GM12878 (cell line): ENCODE data around the gene SSBP4. TPM values are rescaled to one million over a fixed set of nuclear protein-coding genes. Genes with fewer than 3 reads are reported as not detected.

Experiments
- ATAC-seq: fragments of 200-7000 bp; cut with Tn5 transposase; 3 replicates; pipeline ENCODE4 v1.9.1; 2020; ENCODE audit warnings: mild to moderate bottlenecking, moderate library complexity
- BruUV-seq: library from RNA; stranded (reverse); fragments of 400-500 nt; replicated peaks from 2 replicates; lab custom pipeline; 2021; lab: Mats Ljungman, UMichigan
- CTCF ChIA-PET: fragments of 300-600 bp; sonication (Branson Sonifier 250); formaldehyde crosslinking; extraction: SDS; loops from one replicate; lab custom pipeline; 2021; ENCODE audit warnings: inconsistent platforms; lab: Yijun Ruan, JAX
- POLR2A ChIA-PET: fragments of 350-600 bp; formaldehyde crosslinking; extraction: SDS; loops from one replicate; lab custom pipeline; 2021; ENCODE audit warnings: inconsistent platforms; lab: Charles Lee
- RAD21 ChIA-PET: fragments of 300-600 bp; sonication (Branson Sonifier 250); formaldehyde crosslinking; loops from one replicate; lab custom pipeline; 2023; ENCODE audit warnings: antibody characterized with exemption; ENCODE audit not compliant: unreplicated experiment; lab: Charles Lee
- SMC1A ChIA-PET: fragments of 300-600 bp; sonication (Branson Sonifier 250); formaldehyde crosslinking; loops from one replicate; lab custom pipeline; 2023; ENCODE audit not compliant: unreplicated experiment, uncharacterized antibody; lab: Charles Lee
- DNase-seq: peaks from one replicate; pipeline ENCODE4 v3.0.0-alpha.2; 2011; ENCODE audit warnings: low read depth, low spot score
- FAIRE-seq: peaks from 3 replicates; lab custom pipeline; 2011; peaks lifted over from hg19 to GRCh38; lab: Jason Lieb, UNC
- H2AFZ ChIP-seq: 2 replicates; pipeline ENCODE4 v1.6.0; 2011; ENCODE audit warnings: low read depth, low read length, control low read depth; ENCODE audit not compliant: control insufficient read depth
- H3K27ac ChIP-seq: 2 replicates; pipeline ENCODE4 v1.5.1; 2011; ENCODE audit warnings: control low read depth; ENCODE audit not compliant: control insufficient read depth, insufficient read depth
- H3K27me3 ChIP-seq, 2 experiments: replicated peaks in 1 of 2; 2 replicates each; pipeline versions ENCODE4 v1.6.0 to v1.6.1; 2011; ENCODE audit warnings: low read length in 1 of 2; ENCODE audit not compliant: control insufficient read depth in 2 of 2, insufficient read depth in 2 of 2
- H3K36me3 ChIP-seq, 2 experiments: 2 replicates each; pipeline ENCODE4 v1.5.1; 2011; ENCODE audit warnings: low read length in 1 of 2; ENCODE audit not compliant: control insufficient read depth in 2 of 2, insufficient read depth in 2 of 2
- H3K4me1 ChIP-seq: 2 replicates; pipeline ENCODE4 v1.6.1; 2011; ENCODE audit warnings: mild to moderate bottlenecking, low read length, moderate library complexity, mixed read lengths; ENCODE audit not compliant: control insufficient read depth, insufficient read depth
- H3K4me2 ChIP-seq: 2 replicates; pipeline ENCODE4 v1.6.0; 2011; ENCODE audit warnings: control low read depth; ENCODE audit not compliant: control insufficient read depth, insufficient read depth
- H3K4me3 ChIP-seq: fragments of 200-600 bp; sonication (generic); 2 replicates; pipeline ENCODE4 v1.5.1; 2016
- H3K79me2 ChIP-seq: 2 replicates; pipeline ENCODE4 v1.6.0; 2011; ENCODE audit warnings: low read length; ENCODE audit not compliant: control insufficient read depth, insufficient read depth
- H3K9ac ChIP-seq: 2 replicates; pipeline ENCODE4 v1.8.0; 2011; ENCODE audit warnings: low read length, control low read depth, mixed read lengths; ENCODE audit not compliant: control insufficient read depth, insufficient read depth
- H3K9me3 ChIP-seq: replicated peaks from 3 replicates; pipeline ENCODE4 v1.5.1; 2011; ENCODE audit warnings: mild to moderate bottlenecking, low read length; ENCODE audit not compliant: control insufficient read depth, insufficient read depth
- H4K20me1 ChIP-seq: 2 replicates; pipeline ENCODE4 v1.6.0; 2011; ENCODE audit not compliant: control insufficient read depth, insufficient read depth
- BCL11A ChIP-seq: IDR thresholded peaks from 2 replicates; pipeline ENCODE4 v1.6.1; 2011; ENCODE audit warnings: low read depth, low read length
- CBFB ChIP-seq: IDR thresholded peaks from 2 replicates; pipeline ENCODE4 v1.6.1; 2016; ENCODE audit warnings: antibody characterized with exemption, low read depth
- CREB1 ChIP-seq: IDR thresholded peaks from 2 replicates; pipeline ENCODE4 v1.6.1; 2012; ENCODE audit warnings: low read depth, mild to moderate bottlenecking, inconsistent platforms
- EED ChIP-seq: sonication (generic); IDR thresholded peaks from 2 replicates; pipeline ENCODE4 v1.6.1; 2016; ENCODE audit warnings: antibody characterized with exemption, low read depth
- IKZF1 ChIP-seq: fragments of 450-650 bp; conservative IDR thresholded peaks from 2 replicates; pipeline ENCODE4 v1.6.1; 2017; ENCODE audit warnings: antibody characterized with exemption, mild to moderate bottlenecking
- IKZF2 ChIP-seq, 2 experiments: fragments of 450-650 bp; IDR thresholded peaks; 2 replicates each; pipeline ENCODE4 v1.6.1; 2017; ENCODE audit warnings: mild to moderate bottlenecking in 2 of 2, moderate library complexity in 2 of 2
- MTA3 ChIP-seq: IDR thresholded peaks from 2 replicates; pipeline ENCODE4 v1.6.1; 2012; ENCODE audit warnings: low read length, inconsistent platforms, borderline replicate concordance
- NRF1 ChIP-seq: conservative IDR thresholded peaks from 2 replicates; pipeline ENCODE4 v1.6.1; 2011; ENCODE audit warnings: mild to moderate bottlenecking, low read depth, low read length, improper control_type of control experiment
- POLR2A ChIP-seq: IDR thresholded peaks from 2 replicates; pipeline ENCODE4 v1.6.1; 2011; ENCODE audit warnings: low read depth, mild to moderate bottlenecking, low read length
- RAD51 ChIP-seq: fragments of 450-650 bp; IDR thresholded peaks from 2 replicates; pipeline ENCODE4 v1.6.1; 2016; ENCODE audit warnings: moderate library complexity, mild to moderate bottlenecking, inconsistent platforms
- WRNIP1 ChIP-seq: IDR thresholded peaks from 2 replicates; pipeline ENCODE4 v1.6.1; 2011; ENCODE audit warnings: low read depth, low read length, improper control_type of control experiment, borderline replicate concordance
- ZBTB4 ChIP-seq: fragments of 450-650 bp; formaldehyde crosslinking; IDR thresholded peaks from 2 replicates; pipeline ENCODE4 v1.4.0; 2022; ENCODE audit warnings: mild to moderate bottlenecking, moderate library complexity
- ZSCAN29 ChIP-seq: fragments of 450-650 bp; IDR thresholded peaks from 2 replicates; pipeline ENCODE4 v1.6.1; 2017; ENCODE audit warnings: mild to moderate bottlenecking, moderate library complexity
- WGBS: methylation state at CpG from one replicate; pipeline ENCODE4 v1.1.6; 2016; ENCODE audit warnings: low lambda C conversion rate; ENCODE audit not compliant: insufficient replicate concordance, insufficient coverage; ENCODE audit errors: missing lambda C conversion rate; 5-methylcytosine and 5-hydroxymethylcytosine counted together
- in situ Hi-C: fragments of 300-500 bp; cut with MboI; formaldehyde crosslinking; loops from 9 replicates; pipeline ENCODE4 v1.14.3; 2018; ENCODE audit warnings: mixed read lengths
- intact Hi-C: fragments of 100-400 bp; cut with micrococcal nuclease; formaldehyde crosslinking; loops from one replicate; pipeline ENCODE4 v1.14.2; 2022; ENCODE audit not compliant: unreplicated experiment
- polyA plus RNA-seq, 11 experiments: library from polyadenylated mRNA; depleted of rRNA in 4 of 11; unstranded in 6 of 11; stranded (reverse) in 5 of 11; fragments of >200 nt; fragmentation: Nextera tagmentation in 4 of 11; fragmentation: Illumina TruSeq in 1 of 11; extraction: Ambion mirVana in 4 of 11; extraction: Trizol in 1 of 11; gene quantifications; 1 replicate in 1 of 11; 2 replicates in 10 of 11; pipeline versions ENCODE4 v1.2.1 to v1.2.3, GENCODE V29; 2011 to 2016; ENCODE audit warnings: inconsistent platforms in 2 of 11, missing spikeins in 2 of 11, low read depth in 1 of 11
- total RNA-seq, 4 experiments: library from RNA; depleted of rRNA in 3 of 4; stranded (reverse); fragments of >200 nt in 3 of 4; fragmentation: Illumina TruSeq in 1 of 4; extraction: Trizol in 1 of 4; gene quantifications; 2 replicates each; pipeline versions ENCODE4 v1.2.1 to v1.2.3, GENCODE V29; 2013 to 2021

Gene SSBP4
- total and polyA plus RNA-seq, 10 of the 15 experiments (the other 5 are each of a cell fraction or from before 2014, with no cell fraction given) = 0.37 to 150 (median 38.9) TPM

- no peak overlapping the region for H3K4me3 ChIP-seq
- H2AFZ ChIP-seq = peak overlapping the region; percentile 65
- no peaks in the 10 kb centered on the region; a peak in 1 of 4 replicates for H3K36me3 ChIP-seq
- no peaks in the 10 kb centered on the region for H3K27me3 ChIP-seq
- ChIA-PET POLR2A (interaction anchor here (0.6 to 3.2 kb wide), 6 partner anchors 15 to 199 kb away, joined by 3 to 15 read pairs (median 4); partner anchors contain the start of gene JUND), SMC1A (interaction anchor here (0.7 to 1.7 kb wide), 6 partner anchors 15 to 44 kb away, joined by 3 to 5 read pairs (median 4); partner anchors contain the start of gene PGPEP1), CTCF (interaction anchor here (1.1 to 2.8 kb wide), 3 partner anchors 15 to 94 kb away, joined by 3 to 11 read pairs (median 4); no protein-coding TSS in a partner anchor), RAD21 (interaction anchor here (0.8 to 2.5 kb wide), 4 partner anchors 15 to 203 kb away, joined by 3 to 7 read pairs (median 4); no protein-coding TSS in a partner anchor)
- TF ChIP-seq CBFB (no peak), ZBTB4 (no peak), IKZF2 (IDR thresholded peaks at IDR 0.05) (peak in 1 of 2 experiments; percentile 42), RAD51 (no peak), MTA3 (no peak), EED (peak; percentile 31; the same call in 1 of the 2 replicates), IKZF1 (0 out of 2 replicates have a peak, but pooled peaks have one; percentile 9), NRF1 (no peak), BCL11A (no peak), ZSCAN29 (no peak), CREB1 (no peak), WRNIP1 (no peak), POLR2A (no peak)
- H3K9me3 ChIP-seq = no peaks in the 10 kb centered on the region
- H4K20me1 ChIP-seq = no peaks in the 10 kb centered on the region
- in situ Hi-C loops = no loop called here
- peak overlapping the region; percentile 66 for H3K4me2 ChIP-seq
- peaks cover 41% of the 10 kb centered on the region for H3K4me1 ChIP-seq
- H3K27ac ChIP-seq = peak overlapping the region; percentile 95
- intact Hi-C loops = no loop called here
- 44% methylated on average over 4 of the region's 4 CpGs for WGBS
- FAIRE-seq (no peak), DNase-seq (no peak), ATAC-seq (no peak)
- BruUV-seq = no TSS peak
- H3K9ac ChIP-seq = peak overlapping the region; percentile 77
- no peaks in the 10 kb centered on the region for H3K79me2 ChIP-seq
These were observed 45.7 kb upstream of the SSBP4 start for GRCh38 chr19:18373407-18373891.
